Uterus (tissue), 4 donors: ENCODE measurements around the gene TNFRSF1A. TPM values are rescaled to one million over a fixed set of nuclear protein-coding genes. Genes with fewer than 3 reads are reported as not detected.

ENCODE experiments used
- DNase-seq, 2 donors: peaks; one replicate each; pipeline ENCODE4 v3.0.0-alpha.2; 2019 to 2020
- H3K27ac ChIP-seq, 2 donors: fragments of 200-600 bp; sonication (generic); 1 replicate in 1 of 2; 2 replicates in 1 of 2; pipeline ENCODE4 v1.5.1; 2016 to 2018
- H3K27me3 ChIP-seq, 2 donors: fragments of 200-600 bp; sonication (generic); one replicate each; pipeline ENCODE4 v1.5.1; 2018 to 2019; ENCODE audit warnings: control low read depth in 1 of 2
- H3K36me3 ChIP-seq, 2 donors: fragments of 200-600 bp; sonication (generic); one replicate each; pipeline ENCODE4 v1.5.1; 2019; ENCODE audit warnings: control low read depth in 1 of 2
- H3K4me1 ChIP-seq, 2 donors: fragments of 200-600 bp; sonication (generic); one replicate each; pipeline ENCODE4 v1.5.1; 2018 to 2019; ENCODE audit warnings: control low read depth in 1 of 2
- H3K4me3 ChIP-seq, 2 donors: fragments of 200-600 bp; sonication (generic); 1 replicate in 1 of 2; 2 replicates in 1 of 2; pipeline ENCODE4 v1.5.1; 2018 to 2019; ENCODE audit warnings: mild to moderate bottlenecking in 1 of 2
- H3K9me3 ChIP-seq, 2 donors: fragments of 200-600 bp; sonication (generic); one replicate each; pipeline ENCODE4 v1.5.1; 2019; ENCODE audit warnings: control low read depth in 1 of 2
- POLR2A ChIP-seq, 2 donors: fragments of 450-650 bp; IDR thresholded peaks; one replicate each; pipeline ENCODE4 v1.6.1; 2016; ENCODE audit warnings: antibody characterized with exemption in 2 of 2, mild to moderate bottlenecking in 1 of 2, moderate library complexity in 1 of 2
- intact Hi-C: fragments of 100-400 bp; cut with DNase I; formaldehyde crosslinking; loops from one replicate; pipeline ENCODE4 v1.15.1; 2023; ENCODE audit warnings: low total_unique reads
- total RNA-seq, 4 donors: library from RNA; depleted of rRNA in 3 of 4; stranded (reverse); fragments of >200 nt in 3 of 4; gene quantifications; one replicate each; pipeline versions ENCODE4 v1.1.0 to v1.2.4, GENCODE V29; 2014 to 2023
- TF ChIP-seq, protein P1 (sequence below), 4 experiments: fragments of 200-600 bp in 2 of 4; fragments of 450-650 bp in 2 of 4; sonication (generic) in 2 of 4; IDR thresholded peaks; one replicate each; pipeline ENCODE4 v1.5.1; 2016 to 2019; ENCODE audit warnings: antibody characterized with exemption in 4 of 4, mild to moderate bottlenecking in 2 of 4, moderate library complexity in 1 of 4
- donor health status: DM: yes; HTN: yes; CAD: no.

The TNFRSF1A gene
- total RNA-seq, 4 donors from 2014 or later: 71.8 to 297 (median 174) TPM

DNA sequence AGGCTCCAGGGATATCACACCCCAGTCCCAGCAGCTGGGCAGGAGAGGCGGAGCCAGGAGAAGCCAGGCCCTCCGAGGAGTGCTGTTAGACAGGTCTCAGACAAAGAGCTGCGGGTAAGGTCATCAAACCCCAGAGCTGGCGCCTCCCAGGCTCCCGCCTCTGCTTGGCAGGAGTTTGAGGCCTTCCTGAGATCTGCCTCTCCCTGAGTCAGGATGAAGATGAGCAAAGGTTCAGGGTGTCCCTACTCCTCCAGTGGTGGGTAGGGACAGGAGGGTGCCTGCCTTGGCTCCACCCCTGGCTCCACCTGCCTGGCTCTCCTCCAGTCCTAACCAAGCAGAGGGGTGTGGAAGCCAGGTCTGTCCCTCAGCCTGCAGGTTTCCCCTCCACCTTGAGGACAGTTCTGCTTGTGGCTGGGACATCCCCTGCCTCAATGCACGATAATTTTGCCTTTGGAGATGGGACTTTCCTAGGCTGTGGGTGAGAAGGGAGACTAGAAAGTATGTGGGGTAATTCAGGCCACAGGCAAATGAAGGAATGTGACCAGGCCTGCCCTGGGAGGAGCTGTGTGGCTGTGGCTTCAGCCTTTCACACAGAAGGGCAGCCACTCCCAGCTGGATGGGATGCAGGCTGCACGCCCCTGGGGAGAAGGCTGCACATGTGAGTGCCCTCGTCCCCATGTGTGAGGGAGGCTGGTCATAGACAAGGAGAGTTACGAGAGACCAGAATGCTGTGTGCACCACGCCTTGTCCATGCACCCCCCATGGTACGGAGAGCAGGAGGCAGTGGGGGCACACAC lies 29.1 kb downstream of the TNFRSF1A start:
- peaks cover 0 to 9% of the 10 kb centered on the region in 2 donors for H3K4me1 ChIP-seq
- no peak overlapping the region for H3K27ac ChIP-seq
- peaks cover 5 to 7% of the 10 kb centered on the region in 2 donors for H3K27me3 ChIP-seq
- intact Hi-C loops: loop anchor here (10.0 kb wide), 1 partner anchor 152 kb away; no protein-coding TSS in a partner anchor
- TF ChIP-seq, protein P1, sequence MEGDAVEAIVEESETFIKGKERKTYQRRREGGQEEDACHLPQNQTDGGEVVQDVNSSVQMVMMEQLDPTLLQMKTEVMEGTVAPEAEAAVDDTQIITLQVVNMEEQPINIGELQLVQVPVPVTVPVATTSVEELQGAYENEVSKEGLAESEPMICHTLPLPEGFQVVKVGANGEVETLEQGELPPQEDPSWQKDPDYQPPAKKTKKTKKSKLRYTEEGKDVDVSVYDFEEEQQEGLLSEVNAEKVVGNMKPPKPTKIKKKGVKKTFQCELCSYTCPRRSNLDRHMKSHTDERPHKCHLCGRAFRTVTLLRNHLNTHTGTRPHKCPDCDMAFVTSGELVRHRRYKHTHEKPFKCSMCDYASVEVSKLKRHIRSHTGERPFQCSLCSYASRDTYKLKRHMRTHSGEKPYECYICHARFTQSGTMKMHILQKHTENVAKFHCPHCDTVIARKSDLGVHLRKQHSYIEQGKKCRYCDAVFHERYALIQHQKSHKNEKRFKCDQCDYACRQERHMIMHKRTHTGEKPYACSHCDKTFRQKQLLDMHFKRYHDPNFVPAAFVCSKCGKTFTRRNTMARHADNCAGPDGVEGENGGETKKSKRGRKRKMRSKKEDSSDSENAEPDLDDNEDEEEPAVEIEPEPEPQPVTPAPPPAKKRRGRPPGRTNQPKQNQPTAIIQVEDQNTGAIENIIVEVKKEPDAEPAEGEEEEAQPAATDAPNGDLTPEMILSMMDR (IDR thresholded peaks at IDR 0.05): no peak
- no peak for TF ChIP-seq POLR2A (IDR thresholded peaks at IDR 0.05)
- H3K4me3 ChIP-seq: no peak overlapping the region
- no peaks in the 10 kb centered on the region for H3K9me3 ChIP-seq
- H3K36me3 ChIP-seq: no peaks in the 10 kb centered on the region
- no peak for DNase-seq

DNA sequence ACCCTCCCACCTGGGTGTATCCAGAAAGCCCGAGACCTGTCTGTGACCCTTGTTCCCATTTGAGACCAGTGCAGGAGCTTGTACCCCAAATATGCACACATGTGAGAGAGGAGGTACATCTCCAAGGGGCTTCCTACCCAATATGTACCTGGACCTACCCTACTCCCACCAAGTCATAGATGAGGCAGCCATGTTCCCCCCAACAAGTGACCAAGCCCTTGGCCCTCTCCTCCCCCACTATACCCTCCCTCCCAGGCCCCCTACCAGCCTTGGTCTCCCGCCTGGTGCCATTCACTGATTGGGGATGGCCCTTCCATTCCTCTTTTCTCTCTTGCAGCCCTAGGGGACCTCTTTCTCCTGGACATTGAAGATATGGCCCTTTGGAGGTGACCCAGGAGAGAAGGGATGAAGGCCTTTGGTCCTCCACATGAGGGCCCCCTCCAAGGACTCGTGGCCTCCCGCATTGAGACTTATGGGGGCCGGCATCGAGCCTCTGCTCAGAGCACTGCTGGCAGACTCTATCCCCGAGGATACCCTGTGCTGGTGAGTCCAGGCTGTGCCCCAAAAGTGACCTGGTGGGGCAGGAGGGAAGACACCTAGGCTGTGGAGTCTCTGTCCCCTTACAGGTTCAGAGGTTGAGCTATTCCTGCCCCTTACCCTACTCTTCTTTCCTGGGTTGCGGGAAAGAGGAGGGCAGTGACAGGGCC lies 29.9 kb downstream of the TNFRSF1A start:
- peaks cover 5 to 7% of the 10 kb centered on the region in 2 donors for H3K27me3 ChIP-seq
- H3K36me3 ChIP-seq: no peaks in the 10 kb centered on the region
- H3K9me3 ChIP-seq: no peaks in the 10 kb centered on the region
- TF ChIP-seq, protein P1 (IDR thresholded peaks at IDR 0.05): no peak
- no peak for TF ChIP-seq POLR2A (IDR thresholded peaks at IDR 0.05)
- DNase-seq: no peak
- intact Hi-C loops: loop anchor here (10.0 kb wide), 1 partner anchor 153 kb away; no protein-coding TSS in a partner anchor
- peaks cover 0 to 9% of the 10 kb centered on the region in 2 donors for H3K4me1 ChIP-seq
- H3K4me3 ChIP-seq: no peak overlapping the region
- no peak overlapping the region for H3K27ac ChIP-seq

GRCh38 chr12:6310771-6311610 lies 30.9 kb downstream of the TNFRSF1A start:
- intact Hi-C loops: loop anchor here (10.0 kb wide), 1 partner anchor 154 kb away; no protein-coding TSS in a partner anchor
- no peak for DNase-seq
- Histone ChIP-seq H3K9me3 (no peaks in the 10 kb centered on the region), H3K4me3 (peak overlapping the region in 1 of 2 donors; percentile 0), H3K4me1 (peaks cover 0 to 9% of the 10 kb centered on the region in 2 donors), H3K36me3 (no peaks in the 10 kb centered on the region), H3K27ac (no peak overlapping the region), H3K27me3 (peaks cover 5 to 7% of the 10 kb centered on the region in 2 donors)
- TF ChIP-seq POLR2A (IDR thresholded peaks at IDR 0.05): no peak
- TF ChIP-seq, protein P1 (IDR thresholded peaks at IDR 0.05): no peak

DNA sequence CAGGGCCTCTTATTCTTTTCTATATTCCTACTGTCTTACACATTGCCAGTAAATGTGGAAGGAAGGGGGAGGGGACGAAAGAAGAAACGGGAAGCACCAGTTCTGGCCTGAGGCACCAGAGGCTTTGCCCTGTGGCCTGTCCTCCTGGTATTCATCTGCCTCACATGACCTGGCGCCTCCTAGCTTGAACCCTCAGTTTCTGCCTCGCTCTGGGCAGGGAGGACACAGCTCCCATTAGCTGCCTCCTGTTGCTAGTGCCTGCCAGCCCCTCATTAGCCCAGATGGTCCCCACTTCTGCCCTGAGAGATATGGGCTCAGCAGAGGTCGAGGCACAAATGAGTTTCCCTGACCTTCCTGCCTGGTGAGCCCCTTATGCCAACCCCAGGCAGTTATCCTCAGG lies 34.3 kb downstream of the TNFRSF1A start:
- intact Hi-C loops: no loop called here
- Histone ChIP-seq H3K9me3 (no peaks in the 10 kb centered on the region), H3K4me3 (no peak overlapping the region), H3K4me1 (peaks cover 0 to 9% of the 10 kb centered on the region in 2 donors), H3K27me3 (peaks cover 5 to 7% of the 10 kb centered on the region in 2 donors), H3K27ac (no peak overlapping the region), H3K36me3 (no peaks in the 10 kb centered on the region)
- no peak for DNase-seq
- TF ChIP-seq POLR2A (IDR thresholded peaks at IDR 0.05): no peak
- TF ChIP-seq, protein P1 (IDR thresholded peaks at IDR 0.05): no peak
